ENCODE data around the gene PUM2.

PUM2 gene

GRCh38 chr2:20346565-20347381, 3.9 kb downstream of the PUM2 start:
- TF ChIP-seq CTCF (IDR thresholded peaks at IDR 0.05), result no peak

- TF ChIP-seq CTCF (IDR thresholded peaks at IDR 0.05), result no peak
Observed at GRCh38 chr2:20343128-20343527, 7.5 kb downstream of the PUM2 start.

- TF ChIP-seq CTCF (IDR thresholded peaks at IDR 0.05), result no peak
Observed at GRCh38 chr2:20339012-20339411, 11.6 kb downstream of the PUM2 start.

- TF ChIP-seq CTCF (IDR thresholded peaks at IDR 0.05), result no peak
Observed at GRCh38 chr2:20334605-20335203, 15.9 kb downstream of the PUM2 start.

- TF ChIP-seq CTCF (IDR thresholded peaks at IDR 0.05), result no peak
Observed at GRCh38 chr2:20333738-20334137, 16.9 kb downstream of the PUM2 start.

- TF ChIP-seq CTCF (IDR thresholded peaks at IDR 0.05), result no peak
Observed at GRCh38 chr2:20330192-20330591, 20.5 kb downstream of the PUM2 start.

- TF ChIP-seq CTCF (IDR thresholded peaks at IDR 0.05), result no peak
Observed at GRCh38 chr2:20327370-20327769, 23.3 kb downstream of the PUM2 start.
